ENCODE measurements around the gene TIE1. TPM values are rescaled to one million over a fixed set of nuclear protein-coding genes. Genes with fewer than 3 reads are reported as not detected.

Gene TIE1
- total RNA-seq, 2 experiments from 2014 or later, result 0.45 TPM; not detected in 1

GRCh38 chr1:43314233-43314632 lies 13.5 kb downstream of the TIE1 start:
- no peak overlapping the region for H3K27ac Mint-ChIP-seq
- no peak overlapping the region for H3K4me3 Mint-ChIP-seq
- ChIA-PET POLR2A (no interaction called here), CTCF (no interaction called here)
- H3K9me3 Mint-ChIP-seq, result no peaks in the 10 kb centered on the region
- H3K4me1 Mint-ChIP-seq, result no peaks in the 10 kb centered on the region
- no peaks in the 10 kb centered on the region for H3K27me3 Mint-ChIP-seq
- no peaks in the 10 kb centered on the region for H3K36me3 Mint-ChIP-seq (ENCODE audit: low read depth)
- no peak for DNase-seq

DNA sequence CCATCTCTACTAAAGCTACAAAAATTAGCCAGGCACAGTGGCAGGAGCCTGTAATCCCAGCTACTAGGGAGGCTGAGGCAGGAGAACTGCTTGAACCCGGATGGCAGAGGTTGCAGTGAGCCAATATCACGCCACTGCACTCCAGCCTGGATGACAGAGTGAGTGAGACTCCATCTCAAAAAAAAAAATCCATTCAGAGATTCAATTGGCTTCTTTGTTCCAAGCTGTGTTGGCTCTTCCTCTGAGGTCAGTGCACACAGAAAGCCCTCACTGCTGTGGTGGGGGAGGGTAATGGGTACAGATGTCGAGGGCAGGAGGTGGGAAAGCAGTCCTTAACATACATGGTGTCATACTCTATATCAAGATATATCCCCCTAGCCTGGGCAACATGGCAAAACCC lies 14.7 kb downstream of the TIE1 start:
- H3K27me3 Mint-ChIP-seq, result no peaks in the 10 kb centered on the region
- CTCF ChIA-PET, result no interaction called here
- no peak for DNase-seq
- no peaks in the 10 kb centered on the region for H3K9me3 Mint-ChIP-seq
- H3K4me1 Mint-ChIP-seq, result no peaks in the 10 kb centered on the region
- H3K36me3 Mint-ChIP-seq (ENCODE audit: low read depth), result no peaks in the 10 kb centered on the region
- no peak overlapping the region for H3K4me3 Mint-ChIP-seq
- H3K27ac Mint-ChIP-seq, result no peak overlapping the region
- POLR2A ChIA-PET, result no interaction called here

DNA sequence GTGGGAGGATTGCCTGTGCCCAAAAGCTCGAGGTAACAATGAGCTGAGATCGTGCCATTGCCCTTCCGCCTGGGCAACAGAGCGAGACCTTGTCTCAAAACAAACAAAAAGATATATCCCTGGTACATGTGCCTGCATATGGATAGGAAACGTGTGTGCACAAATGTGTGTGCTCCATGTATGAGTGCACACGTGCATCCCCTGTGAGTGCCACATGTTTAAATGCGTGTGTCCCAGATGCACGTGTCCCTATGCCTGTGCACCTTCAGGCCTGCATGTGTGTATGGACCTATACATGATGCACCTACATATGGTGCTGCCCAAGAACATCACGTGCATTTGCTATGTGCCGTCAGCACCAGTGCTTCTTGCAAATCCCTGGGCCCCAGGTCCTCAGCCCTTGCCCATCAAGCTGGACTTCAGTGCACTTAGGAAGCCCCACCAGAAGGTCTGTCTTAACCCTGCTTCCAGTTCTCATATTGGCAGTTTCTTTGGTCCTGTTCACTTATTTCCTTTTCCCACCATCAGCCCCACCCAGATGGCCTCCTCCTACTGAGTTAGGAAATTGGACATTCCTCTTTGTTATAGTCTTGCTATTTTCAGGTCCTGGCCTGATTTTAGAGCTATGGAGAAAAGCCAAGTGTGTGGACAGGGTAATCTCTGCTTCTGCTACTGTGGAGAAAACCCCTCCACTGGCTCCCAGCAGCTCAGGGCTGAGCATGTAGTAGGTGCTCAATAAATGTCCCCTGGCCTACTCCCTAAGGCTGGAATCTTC lies 15.4 kb downstream of the TIE1 start:
- Mint-ChIP-seq H3K9me3 (no peaks in the 10 kb centered on the region), H3K4me3 (no peak overlapping the region), H3K27me3 (no peaks in the 10 kb centered on the region), H3K27ac (no peak overlapping the region), H3K36me3 (ENCODE audit: low read depth) (no peaks in the 10 kb centered on the region), H3K4me1 (no peaks in the 10 kb centered on the region)
- DNase-seq, result no peak
- ChIA-PET POLR2A (no interaction called here), CTCF (no interaction called here)

DNA sequence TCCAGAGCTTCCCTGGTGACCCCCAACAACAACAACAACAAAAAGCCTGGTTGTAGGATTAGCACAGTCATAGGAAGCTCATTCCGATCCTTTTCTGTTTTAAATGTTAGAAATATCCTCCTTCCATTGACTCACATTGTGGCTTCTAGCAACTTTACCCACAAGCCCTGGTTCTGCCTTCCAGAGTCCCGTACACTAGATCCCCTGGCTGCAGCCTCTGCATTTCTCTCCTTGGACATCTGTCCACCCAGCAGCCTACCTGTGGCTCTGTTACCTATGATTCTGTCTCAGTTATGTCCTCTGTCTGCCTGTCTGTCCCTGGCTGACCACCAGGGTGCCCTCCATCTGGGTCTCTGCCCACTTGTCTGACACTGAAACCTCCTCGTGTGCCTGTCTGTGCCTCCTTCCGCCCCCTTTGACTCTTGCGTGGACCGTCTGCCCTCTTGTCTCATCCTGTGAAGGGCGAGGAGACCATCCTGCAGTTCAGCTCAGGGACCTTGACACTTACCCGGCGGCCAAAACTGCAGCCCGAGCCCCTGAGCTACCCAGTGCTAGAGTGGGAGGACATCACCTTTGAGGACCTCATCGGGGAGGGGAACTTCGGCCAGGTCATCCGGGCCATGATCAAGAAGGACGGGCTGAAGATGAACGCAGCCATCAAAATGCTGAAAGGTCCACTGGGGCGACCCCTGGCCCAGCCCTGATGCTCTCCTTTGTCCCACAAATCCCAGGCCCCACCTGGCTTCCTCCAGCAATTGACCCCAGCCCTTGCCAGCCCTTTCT lies 16.1 kb downstream of the TIE1 start:
- Mint-ChIP-seq H3K4me1 (no peaks in the 10 kb centered on the region), H3K36me3 (ENCODE audit: low read depth) (no peaks in the 10 kb centered on the region), H3K4me3 (no peak overlapping the region), H3K9me3 (no peaks in the 10 kb centered on the region), H3K27ac (no peak overlapping the region), H3K27me3 (no peaks in the 10 kb centered on the region)
- POLR2A ChIA-PET, result no interaction called here
- CTCF ChIA-PET, result interaction anchor here (1.5 kb wide), 1 partner anchor 97 kb away, joined by 5 read pairs; no protein-coding TSS in a partner anchor
- DNase-seq, result no peak

DNA sequence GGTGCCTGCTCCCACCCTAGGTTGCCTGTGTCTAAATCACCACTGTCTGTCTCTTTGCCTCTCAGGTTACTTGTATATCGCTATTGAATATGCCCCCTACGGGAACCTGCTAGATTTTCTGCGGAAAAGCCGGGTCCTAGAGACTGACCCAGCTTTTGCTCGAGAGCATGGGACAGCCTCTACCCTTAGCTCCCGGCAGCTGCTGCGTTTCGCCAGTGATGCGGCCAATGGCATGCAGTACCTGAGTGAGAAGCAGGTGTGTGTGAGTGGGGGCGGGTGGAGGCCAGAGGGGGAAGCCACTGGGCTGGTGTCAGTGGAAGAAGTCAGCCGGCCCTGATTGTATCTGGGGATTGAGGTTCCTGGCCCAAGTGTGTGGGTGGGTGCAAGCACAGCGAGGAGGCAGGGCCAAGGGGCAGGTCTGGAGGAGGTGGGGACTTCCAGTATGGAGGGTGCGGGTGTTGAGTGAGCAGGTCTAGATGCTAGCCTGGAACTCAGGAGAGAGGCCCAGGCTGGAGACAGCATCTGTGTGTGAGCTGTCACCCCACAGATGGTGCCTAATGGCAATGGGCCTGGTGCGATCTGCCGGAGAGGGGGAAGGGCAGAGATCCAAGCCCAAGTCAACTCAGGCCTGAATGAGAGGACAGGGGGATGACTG lies 17.2 kb downstream of the TIE1 start:
- H3K4me3 Mint-ChIP-seq, result no peak overlapping the region
- DNase-seq, result no peak
- ChIA-PET CTCF (interaction anchor here (1.5 kb wide), 1 partner anchor 96 kb away, joined by 5 read pairs; no protein-coding TSS in a partner anchor), POLR2A (no interaction called here)
- no peaks in the 10 kb centered on the region for H3K36me3 Mint-ChIP-seq (ENCODE audit: low read depth)
- no peak overlapping the region for H3K27ac Mint-ChIP-seq
- no peaks in the 10 kb centered on the region for H3K27me3 Mint-ChIP-seq
- no peaks in the 10 kb centered on the region for H3K9me3 Mint-ChIP-seq
- H3K4me1 Mint-ChIP-seq, result no peaks in the 10 kb centered on the region

DNA sequence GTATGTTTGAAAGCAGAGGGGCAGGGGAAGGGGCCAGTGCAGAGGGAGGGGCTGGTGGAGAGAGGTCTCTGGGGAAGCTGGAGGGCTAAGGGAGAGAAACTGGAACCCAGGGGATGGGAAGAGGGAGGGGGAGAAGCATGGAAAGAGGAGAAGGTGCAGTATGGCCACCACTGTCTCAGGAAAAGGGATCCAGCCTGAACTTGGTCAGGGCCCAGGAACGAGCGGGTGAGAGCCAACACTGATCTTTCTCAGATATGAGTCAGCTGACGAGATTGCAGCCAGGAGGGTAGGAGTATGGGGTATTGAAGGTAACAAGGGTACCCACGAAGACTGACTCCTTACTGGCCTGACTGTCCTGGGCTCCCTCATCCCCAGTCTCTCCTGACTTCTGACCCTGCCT lies 18.0 kb downstream of the TIE1 start:
- CTCF ChIA-PET, result interaction anchor here (1.5 kb wide), 1 partner anchor 96 kb away, joined by 5 read pairs; no protein-coding TSS in a partner anchor
- Mint-ChIP-seq H3K4me1 (no peaks in the 10 kb centered on the region), H3K4me3 (no peak overlapping the region), H3K36me3 (ENCODE audit: low read depth) (no peaks in the 10 kb centered on the region), H3K9me3 (no peaks in the 10 kb centered on the region), H3K27me3 (no peaks in the 10 kb centered on the region), H3K27ac (no peak overlapping the region)
- POLR2A ChIA-PET, result no interaction called here
- no peak for DNase-seq

DNA sequence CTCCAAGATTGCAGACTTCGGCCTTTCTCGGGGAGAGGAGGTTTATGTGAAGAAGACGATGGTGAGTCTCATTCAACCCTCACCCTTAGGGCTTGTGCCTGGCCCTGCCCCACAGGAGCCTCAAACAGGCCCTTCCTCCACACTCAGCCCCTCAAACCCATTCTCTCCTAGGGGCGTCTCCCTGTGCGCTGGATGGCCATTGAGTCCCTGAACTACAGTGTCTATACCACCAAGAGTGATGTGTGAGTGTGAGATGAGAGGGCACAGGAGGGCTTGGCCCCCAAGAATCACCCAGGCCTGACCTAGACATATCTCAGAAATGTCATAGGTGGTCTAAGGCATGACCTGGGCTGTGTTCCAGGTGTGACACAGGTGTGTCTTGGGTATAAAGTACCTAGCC lies 18.5 kb downstream of the TIE1 start:
- Mint-ChIP-seq H3K4me1 (no peaks in the 10 kb centered on the region), H3K9me3 (peaks cover 2% of the 10 kb centered on the region), H3K27me3 (no peaks in the 10 kb centered on the region), H3K27ac (no peak overlapping the region), H3K36me3 (ENCODE audit: low read depth) (no peaks in the 10 kb centered on the region), H3K4me3 (no peak overlapping the region)
- no peak for DNase-seq
- ChIA-PET POLR2A (no interaction called here), CTCF (no interaction called here)

- CTCF ChIA-PET, result no interaction called here
- peaks cover 4% of the 10 kb centered on the region for H3K9me3 Mint-ChIP-seq
Observed at GRCh38 chr1:43319766-43320165, 19.0 kb downstream of the TIE1 start.

GRCh38 chr1:43321331-43321891 lies 20.6 kb downstream of the TIE1 start:
- Mint-ChIP-seq H3K27ac (no peak overlapping the region), H3K36me3 (ENCODE audit: low read depth) (peaks cover 3% of the 10 kb centered on the region), H3K9me3 (peaks cover 11% of the 10 kb centered on the region), H3K27me3 (peaks cover 1% of the 10 kb centered on the region), H3K4me3 (no peak overlapping the region), H3K4me1 (no peaks in the 10 kb centered on the region)
- DNase-seq, result no peak
- POLR2A ChIA-PET, result no interaction called here
- CTCF ChIA-PET, result no interaction called here

More at GRCh38 chr1:43319766-43320165, 19.0 kb downstream of the TIE1 start:
- Mint-ChIP-seq H3K4me3 (no peak overlapping the region), H3K27ac (no peak overlapping the region), H3K4me1 (no peaks in the 10 kb centered on the region), H3K36me3 (ENCODE audit: low read depth) (peaks cover 3% of the 10 kb centered on the region), H3K27me3 (no peaks in the 10 kb centered on the region)
- DNase-seq, result no peak
- POLR2A ChIA-PET, result no interaction called here

DNA sequence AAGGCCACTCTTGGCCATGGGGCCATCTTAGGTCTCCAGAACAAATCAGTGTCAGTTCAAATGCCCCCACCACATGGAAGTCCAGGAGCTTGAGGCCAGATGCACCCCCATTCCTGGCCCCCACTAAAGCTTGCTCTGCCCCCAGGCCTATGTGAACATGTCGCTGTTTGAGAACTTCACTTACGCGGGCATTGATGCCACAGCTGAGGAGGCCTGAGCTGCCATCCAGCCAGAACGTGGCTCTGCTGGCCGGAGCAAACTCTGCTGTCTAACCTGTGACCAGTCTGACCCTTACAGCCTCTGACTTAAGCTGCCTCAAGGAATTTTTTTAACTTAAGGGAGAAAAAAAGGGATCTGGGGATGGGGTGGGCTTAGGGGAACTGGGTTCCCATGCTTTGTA lies 21.7 kb downstream of the TIE1 start:
- Mint-ChIP-seq H3K4me1 (no peaks in the 10 kb centered on the region), H3K36me3 (ENCODE audit: low read depth) (peaks cover 3% of the 10 kb centered on the region), H3K4me3 (no peak overlapping the region), H3K27me3 (peaks cover 1% of the 10 kb centered on the region), H3K9me3 (peaks cover 13% of the 10 kb centered on the region), H3K27ac (no peak overlapping the region)
- ChIA-PET CTCF (no interaction called here), POLR2A (no interaction called here)
- DNase-seq, result no peak

- peaks cover 1% of the 10 kb centered on the region for H3K27me3 Mint-ChIP-seq
- peaks cover under 1% of the 10 kb centered on the region for H3K4me1 Mint-ChIP-seq
- DNase-seq, result no peak
- H3K36me3 Mint-ChIP-seq (ENCODE audit: low read depth), result peaks cover 3% of the 10 kb centered on the region
- H3K4me3 Mint-ChIP-seq, result no peak overlapping the region
- ChIA-PET POLR2A (no interaction called here), CTCF (interaction anchor here (0.6 kb wide), 1 partner anchor 32 kb away, joined by 3 read pairs; no protein-coding TSS in a partner anchor)
- H3K27ac Mint-ChIP-seq, result no peak overlapping the region
- peaks cover 17% of the 10 kb centered on the region for H3K9me3 Mint-ChIP-seq
Observed at GRCh38 chr1:43324810-43325209, 24.0 kb downstream of the TIE1 start.

DNA sequence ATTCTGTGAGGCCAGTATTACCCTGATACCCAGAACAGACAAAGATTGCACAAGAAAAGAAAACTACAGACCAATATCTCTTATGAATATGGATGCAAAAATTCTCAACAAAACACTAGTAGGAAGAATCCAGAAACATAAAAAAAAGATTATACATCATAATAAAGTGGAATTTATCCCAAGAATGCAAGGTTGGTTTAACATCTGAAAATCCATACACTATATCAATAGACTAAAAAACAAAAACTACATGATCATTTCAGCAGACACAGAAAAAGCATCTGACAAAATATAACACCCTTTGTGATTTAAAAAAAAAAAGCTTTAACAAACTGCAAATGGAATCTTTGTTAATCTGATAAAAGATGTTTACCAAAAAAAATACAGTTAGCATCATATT lies 24.6 kb downstream of the TIE1 start:
- peaks cover 1% of the 10 kb centered on the region for H3K27me3 Mint-ChIP-seq

More for the DNA sequence above, 24.6 kb downstream of the TIE1 start:
- ChIA-PET POLR2A (no interaction called here), CTCF (no interaction called here)
- H3K27ac Mint-ChIP-seq, result no peak overlapping the region
- no peak overlapping the region for H3K4me3 Mint-ChIP-seq
- DNase-seq, result no peak
- H3K36me3 Mint-ChIP-seq (ENCODE audit: low read depth), result peaks cover 3% of the 10 kb centered on the region
- peaks cover 7% of the 10 kb centered on the region for H3K4me1 Mint-ChIP-seq
- peaks cover 17% of the 10 kb centered on the region for H3K9me3 Mint-ChIP-seq

All from activated CD4-positive, alpha-beta memory T cell treated with anti-CD3 and anti-CD28 coated beads, Interleukin-2, amount 10 ng/mL, durations not matched to agents 7 days and 5 days (primary cell).